K562 (cell line): Measurements from ENCODE around the gene TSPYL4. TPM values are rescaled to one million over a fixed set of nuclear protein-coding genes. Genes with fewer than 3 reads are reported as not detected.

Experiments
- ATAC-seq: fragments of 200-7000 bp; cut with Tn5 transposase; 3 replicates; pipeline ENCODE4 v1.9.1; 2020; ENCODE audit warnings: moderate library complexity
- BruUV-seq: library from RNA; stranded (reverse); fragments of 400-500 nt; replicated peaks from 2 replicates; lab custom pipeline; 2021; lab: Mats Ljungman, UMichigan
- CTCF ChIA-PET: fragments of 300-600 bp; formaldehyde crosslinking; extraction: SDS; loops from one replicate; lab custom pipeline; 2021; ENCODE audit warnings: low intra/inter-chr PET ratio; lab: Yijun Ruan, JAX
- POLR2A ChIA-PET: fragments of 300-600, 350-650 bp; sonication (Branson Sonifier 250); formaldehyde crosslinking; extraction: SDS; loops from one replicate; lab custom pipeline; 2021; ENCODE audit warnings: antibody characterized with exemption, inconsistent platforms; lab: Yijun Ruan, JAX
- DNase-seq, 4 experiments: peaks; one replicate each; pipeline versions ENCODE4 v3.0.0 to v3.0.0-alpha.2; 2011 to 2018; ENCODE audit warnings: low spot score in 3 of 4, mixed read lengths in 3 of 4; ENCODE audit errors: extremely low read depth in 1 of 4
- FAIRE-seq: peaks from 2 replicates; lab custom pipeline; 2011; peaks lifted over from hg19 to GRCh38; lab: Jason Lieb, UNC
- H2AFZ ChIP-seq: 2 replicates; pipeline ENCODE4 v1.6.0; 2011; ENCODE audit warnings: low read depth, low read length, control low read depth, inconsistent platforms
- H3K27ac ChIP-seq: fragments of 200-600 bp; 3 replicates; pipeline ENCODE4 v1.8.0; 2011; ENCODE audit warnings: low read depth, mild to moderate bottlenecking, control low read depth, inconsistent platforms, low read length, moderate library complexity, mixed read lengths; ENCODE audit errors: extremely low read depth
- H3K27me3 ChIP-seq, 2 experiments: fragments of 300-600 bp in 1 of 2; 2 replicates in 1 of 2; 3 replicates in 1 of 2; pipeline versions ENCODE4 v1.6.0 to v1.8.0; 2011; ENCODE audit warnings: inconsistent platforms in 2 of 2, low read length in 2 of 2, mild to moderate bottlenecking in 1 of 2, mixed read lengths in 1 of 2, moderate library complexity in 1 of 2; ENCODE audit not compliant: control insufficient read depth in 2 of 2, insufficient read depth in 2 of 2
- H3K36me3 ChIP-seq: fragments of 300-600 bp; 3 replicates; pipeline ENCODE4 v1.8.0; 2011; ENCODE audit warnings: mild to moderate bottlenecking, low read length, inconsistent platforms; ENCODE audit not compliant: control insufficient read depth, insufficient read depth
- H3K4me1 ChIP-seq, 2 experiments: fragments of 200-600 bp in 1 of 2; replicated peaks in 1 of 2; 2 replicates in 1 of 2; 3 replicates in 1 of 2; pipeline versions ENCODE4 v1.5.1 to v1.8.0; 2011; ENCODE audit warnings: inconsistent platforms in 2 of 2, low read length in 2 of 2, mild to moderate bottlenecking in 1 of 2, mixed read lengths in 1 of 2, moderate library complexity in 1 of 2; ENCODE audit not compliant: control insufficient read depth in 2 of 2, insufficient read depth in 2 of 2
- H3K4me2 ChIP-seq: 2 replicates; pipeline ENCODE4 v1.6.1; 2011; ENCODE audit warnings: low read length, control low read depth, inconsistent platforms, mixed read lengths; ENCODE audit not compliant: insufficient read depth
- H3K4me3 ChIP-seq: fragments of 200-600 bp; sonication (generic), shearing (Covaris generic); 2 replicates; pipeline ENCODE4 v1.5.1; 2016; ENCODE audit warnings: control low read depth, inconsistent platforms
- H3K79me2 ChIP-seq: fragments of 200-600 bp; 3 replicates; pipeline ENCODE4 v1.8.0; 2011; ENCODE audit warnings: low read length, inconsistent platforms; ENCODE audit not compliant: control insufficient read depth, insufficient read depth
- H3K9ac ChIP-seq, 2 experiments: 2 replicates each; pipeline versions ENCODE4 v1.6.0 to v1.6.1; 2011; ENCODE audit warnings: low read depth in 2 of 2, low read length in 2 of 2, control low read depth in 1 of 2, inconsistent platforms in 1 of 2, mild to moderate bottlenecking in 1 of 2, mixed read lengths in 1 of 2; ENCODE audit not compliant: insufficient read depth in 1 of 2
- H3K9me1 ChIP-seq: one replicate; pipeline ENCODE4 v1.6.0; 2011; ENCODE audit warnings: inconsistent platforms, mild to moderate bottlenecking, low read length, moderate library complexity; ENCODE audit not compliant: control insufficient read depth, insufficient read depth
- H3K9me3 ChIP-seq: replicated peaks from 2 replicates; pipeline ENCODE4 v1.5.1; 2011; ENCODE audit warnings: low read depth, low read length, inconsistent platforms; ENCODE audit not compliant: control insufficient read depth, insufficient read depth
- H4K20me1 ChIP-seq: replicated peaks from 2 replicates; pipeline ENCODE4 v1.6.1; 2011; ENCODE audit warnings: low read length, inconsistent platforms, mixed read lengths; ENCODE audit not compliant: control insufficient read depth, insufficient read depth
- CBX5 ChIP-seq: IDR thresholded peaks from 2 replicates; pipeline ENCODE4 v1.6.1; 2014; ENCODE audit warnings: low read depth, borderline replicate concordance
- ERF ChIP-seq: fragments of 450-650 bp; formaldehyde crosslinking; IDR thresholded peaks from 2 replicates; pipeline ENCODE4 v1.4.0; 2020; ENCODE audit warnings: mild to moderate bottlenecking, mixed read lengths
- ESRRA ChIP-seq: fragments of 450-650 bp; IDR thresholded peaks from 2 replicates; pipeline ENCODE4 v1.6.1; 2014; ENCODE audit warnings: low read depth, mild to moderate bottlenecking, moderate library complexity, borderline replicate concordance
- NCOA2 ChIP-seq, 2 experiments: fragments of 450-650 bp; IDR thresholded peaks; 2 replicates each; pipeline ENCODE4 v1.6.1; 2018; ENCODE audit warnings: mild to moderate bottlenecking in 2 of 2, moderate library complexity in 1 of 2; ENCODE audit not compliant: partially characterized antibody in 2 of 2
- NFE2 ChIP-seq: IDR thresholded peaks from 2 replicates; pipeline ENCODE4 v1.6.1; 2014; ENCODE audit warnings: antibody characterized with exemption, low read depth
- RBM15 ChIP-seq: fragments of 200-400 bp; formaldehyde crosslinking; IDR thresholded peaks from 2 replicates; pipeline ENCODE4 v1.6.1; 2018; ENCODE audit warnings: mild to moderate bottlenecking, low read length, moderate library complexity; ENCODE audit not compliant: insufficient read depth
- STAT5B ChIP-seq: fragments of 250-450 bp; sonication (Bioruptor Pico); IDR thresholded peaks from 2 replicates; pipeline ENCODE4 v1.8.0; 2021; ENCODE audit warnings: mild to moderate bottlenecking, inconsistent platforms
- ZC3H11A ChIP-seq: IDR thresholded peaks from 2 replicates; pipeline ENCODE4 v1.6.1; 2012; ENCODE audit warnings: low read depth, low read length, improper control_type of control experiment
- ZFP30 ChIP-seq: fragments of 250-450 bp; sonication (Bioruptor Pico); IDR thresholded peaks from 2 replicates; pipeline ENCODE4 v1.8.0; 2022; ENCODE audit warnings: moderate library complexity, mild to moderate bottlenecking, inconsistent platforms, borderline replicate concordance
- ZNF239 ChIP-seq: fragments of 250-450 bp; sonication (Bioruptor Pico); IDR thresholded peaks from 2 replicates; pipeline ENCODE4 v1.4.0; 2020; ENCODE audit warnings: mild to moderate bottlenecking
- WGBS: fragments of 100-300 bp; shearing (Covaris generic); methylation state at CpG from one replicate; pipeline ENCODE4 v1.1.6; 2016; ENCODE audit warnings: low coverage, mixed read lengths; ENCODE audit not compliant: insufficient coverage; ENCODE audit errors: missing lambda C conversion rate; 5-methylcytosine and 5-hydroxymethylcytosine counted together
- in situ Hi-C: fragments of 300-500 bp; cut with MboI; formaldehyde crosslinking; loops from 4 replicates; pipeline ENCODE4 v1.15.0; 2018; ENCODE audit warnings: inconsistent platforms, mixed read lengths
- intact Hi-C: fragments of 100-400 bp; cut with micrococcal nuclease; formaldehyde crosslinking; loops from 2 replicates; pipeline ENCODE4 v1.14.2; 2022
- polyA plus RNA-seq, 8 experiments: library from polyadenylated mRNA; depleted of rRNA in 4 of 8; stranded (reverse) in 5 of 8; unstranded in 3 of 8; fragments of >200 nt; fragmentation: Nextera tagmentation in 2 of 8; fragmentation: Illumina TruSeq in 1 of 8; extraction: Ambion mirVana in 2 of 8; extraction: Trizol in 1 of 8; gene quantifications; 2 replicates each; pipeline versions ENCODE4 v1.2.1 to v1.2.3, GENCODE V29; 2011 to 2014; ENCODE audit warnings: inconsistent platforms in 1 of 8, missing spikeins in 1 of 8
- total RNA-seq, 7 experiments: library from RNA; depleted of rRNA in 6 of 7; stranded (reverse); fragments of >200 nt in 6 of 7; fragmentation: Illumina TruSeq in 2 of 7; extraction: Trizol in 2 of 7; gene quantifications; 2 replicates each; pipeline versions ENCODE4 v1.2.1 to v1.2.3, GENCODE V29; 2011 to 2021; ENCODE audit warnings: low replicate concordance in 1 of 7
- TF ChIP-seq, protein P1 (sequence below): sonication (generic); IDR thresholded peaks from 2 replicates; pipeline ENCODE4 v1.6.1; 2016

TSPYL4 gene
- total and polyA plus RNA-seq, 9 of the 15 experiments (the other 6 are each of a cell fraction or from before 2014, with no cell fraction given): 0.69 to 18.0 (median 9.1) TPM

DNA sequence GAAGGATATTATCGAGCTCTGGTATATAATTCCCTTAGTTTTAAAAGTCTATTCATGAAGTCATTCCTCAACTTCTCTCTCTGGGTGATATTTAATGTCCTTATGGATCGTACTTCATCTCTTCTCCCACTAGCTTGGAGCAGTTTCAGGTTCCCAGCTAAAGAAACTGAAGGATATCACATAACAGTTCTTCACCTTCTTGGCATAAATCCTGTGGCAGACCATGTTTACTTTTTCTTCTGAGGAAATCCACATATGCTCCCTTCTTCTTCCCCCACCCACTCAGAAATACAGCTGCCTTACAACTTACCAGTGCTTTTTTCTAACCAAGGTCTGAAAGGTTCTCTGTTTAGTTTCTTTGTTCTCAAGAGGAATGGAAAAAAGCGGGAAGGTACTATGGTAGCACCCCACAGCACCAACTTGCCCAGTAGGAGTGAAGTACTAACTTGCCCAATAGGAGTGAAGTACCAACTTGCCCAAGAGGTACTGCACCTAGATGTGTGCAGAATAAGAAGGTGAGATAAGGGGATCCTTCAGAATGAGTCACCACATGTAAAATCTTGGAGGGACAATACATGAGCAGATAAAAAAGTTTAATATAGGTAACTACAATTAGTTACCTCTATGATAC, 53.1 kb downstream of the TSPYL4 start:
- DNase-seq (no peak), ATAC-seq (no peak), FAIRE-seq (no peak)
- Histone ChIP-seq H3K27me3 (no peaks in the 10 kb centered on the region), H3K9me1 (no peaks in the 10 kb centered on the region), H3K79me2 (no peaks in the 10 kb centered on the region), H3K27ac (no peak overlapping the region), H2AFZ (no peak overlapping the region), H3K4me3 (no peak overlapping the region), H3K9ac (no peak overlapping the region), H3K4me2 (no peak overlapping the region), H3K4me1 (no peaks in the 10 kb centered on the region), H4K20me1 (no peaks in the 10 kb centered on the region), H3K9me3 (no peaks in the 10 kb centered on the region), H3K36me3 (no peaks in the 10 kb centered on the region)
- CTCF ChIA-PET: no interaction called here
- BruUV-seq: no TSS peak
- in situ Hi-C loops: no loop called here
- TF ChIP-seq NCOA2 (IDR thresholded peaks at IDR 0.05; ENCODE audit: partially characterized antibody in 2 of 2) (no peak), ZNF239 (no peak), ZFP30 (CRISPR knock-in tag) (no peak), ZC3H11A (no peak), CBX5 (no peak), STAT5B (CRISPR knock-in tag) (no peak), ESRRA (no peak), NFE2 (no peak), ERF (no peak), RBM15 (no peak)
- TF ChIP-seq, protein P1, sequence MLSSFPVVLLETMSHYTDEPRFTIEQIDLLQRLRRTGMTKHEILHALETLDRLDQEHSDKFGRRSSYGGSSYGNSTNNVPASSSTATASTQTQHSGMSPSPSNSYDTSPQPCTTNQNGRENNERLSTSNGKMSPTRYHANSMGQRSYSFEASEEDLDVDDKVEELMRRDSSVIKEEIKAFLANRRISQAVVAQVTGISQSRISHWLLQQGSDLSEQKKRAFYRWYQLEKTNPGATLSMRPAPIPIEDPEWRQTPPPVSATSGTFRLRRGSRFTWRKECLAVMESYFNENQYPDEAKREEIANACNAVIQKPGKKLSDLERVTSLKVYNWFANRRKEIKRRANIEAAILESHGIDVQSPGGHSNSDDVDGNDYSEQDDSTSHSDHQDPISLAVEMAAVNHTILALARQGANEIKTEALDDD: no peak
- POLR2A ChIA-PET: no interaction called here
- WGBS: 47% methylated on average over 3 of the region's 3 CpGs
- intact Hi-C loops: no loop called here

Other genes starting within 250 kb of the TSPYL4 start
- gene FRK, start 193.2 kb downstream of the TSPYL4 start, total RNA-seq (2014; rRNA removed): 0.09 and 0.16 TPM in 2 replicates
- 0.15 and 0.22 TPM in 2 replicates for gene FRK, start 193.2 kb downstream of the TSPYL4 start, total RNA-seq (2014; rRNA removed; fragmentation: Illumina TruSeq; extraction: Trizol)
- gene FRK, start 193.2 kb downstream of the TSPYL4 start, total RNA-seq (2015; rRNA removed; fragmentation: Illumina TruSeq; extraction: Trizol): 0.29 and 0.34 TPM in 2 replicates
- 0.13 and 0.22 TPM in 2 replicates for gene FRK, start 193.2 kb downstream of the TSPYL4 start, total RNA-seq (2021)
- gene FRK, start 193.2 kb downstream of the TSPYL4 start, polyA plus RNA-seq (2011; rRNA removed): 0.01 and 0.03 TPM in 2 replicates
- gene FRK, start 193.2 kb downstream of the TSPYL4 start, polyA plus RNA-seq (2014; fragmentation: Illumina TruSeq; extraction: Trizol): 0.09 and 0.10 TPM in 2 replicates
- gene FRK, start 193.2 kb downstream of the TSPYL4 start, polyA plus RNA-seq (2014; fragmentation: Nextera tagmentation; extraction: Ambion mirVana): under 1 TPM; 0.03 to 0.07 TPM
- gene FRK, start 193.2 kb downstream of the TSPYL4 start, polyA plus RNA-seq (2014; rRNA removed): 0.05 and 0.11 TPM in 2 replicates
- gene NT5DC1, start 153.2 kb downstream of the TSPYL4 start, total RNA-seq (2014; rRNA removed): 4.9 and 12.0 TPM in 2 replicates
- 16.3 and 22.2 TPM in 2 replicates for gene NT5DC1, start 153.2 kb downstream of the TSPYL4 start, total RNA-seq (2014; rRNA removed; fragmentation: Illumina TruSeq; extraction: Trizol)
- 16.1 and 18.7 TPM in 2 replicates for gene NT5DC1, start 153.2 kb downstream of the TSPYL4 start, total RNA-seq (2015; rRNA removed; fragmentation: Illumina TruSeq; extraction: Trizol)
- 28.5 and 31.8 TPM in 2 replicates for gene NT5DC1, start 153.2 kb downstream of the TSPYL4 start, total RNA-seq (2021)
- 18.3 and 19.6 TPM in 2 replicates for gene NT5DC1, start 153.2 kb downstream of the TSPYL4 start, polyA plus RNA-seq (2011; rRNA removed)
- 14.5 and 22.2 TPM in 2 replicates for gene NT5DC1, start 153.2 kb downstream of the TSPYL4 start, polyA plus RNA-seq (2014; fragmentation: Illumina TruSeq; extraction: Trizol)
- 10 to 100 TPM; 15.7 to 20.5 TPM for gene NT5DC1, start 153.2 kb downstream of the TSPYL4 start, polyA plus RNA-seq (2014; fragmentation: Nextera tagmentation; extraction: Ambion mirVana)
- gene NT5DC1, start 153.2 kb downstream of the TSPYL4 start, polyA plus RNA-seq (2014; rRNA removed): 15.9 and 20.7 TPM in 2 replicates
- not detected in 2 replicates for gene COL10A1, start 127.9 kb downstream of the TSPYL4 start, total RNA-seq (2014; rRNA removed)
- gene COL10A1, start 127.9 kb downstream of the TSPYL4 start, total RNA-seq (2014; rRNA removed; fragmentation: Illumina TruSeq; extraction: Trizol): not detected in 2 replicates
- not detected in 2 replicates for gene COL10A1, start 127.9 kb downstream of the TSPYL4 start, total RNA-seq (2015; rRNA removed; fragmentation: Illumina TruSeq; extraction: Trizol)
- not detected in 2 replicates for gene COL10A1, start 127.9 kb downstream of the TSPYL4 start, total RNA-seq (2021)
- gene COL10A1, start 127.9 kb downstream of the TSPYL4 start, polyA plus RNA-seq (2011; rRNA removed): not detected in 2 replicates
- 0.06 TPM in 1 of 2 replicates, not detected in the other for gene COL10A1, start 127.9 kb downstream of the TSPYL4 start, polyA plus RNA-seq (2014; fragmentation: Illumina TruSeq; extraction: Trizol)
- under 1 TPM in 1 of 2 experiments, not detected in 1; 0.08 TPM for gene COL10A1, start 127.9 kb downstream of the TSPYL4 start, polyA plus RNA-seq (2014; fragmentation: Nextera tagmentation; extraction: Ambion mirVana)
- not detected in 2 replicates for gene COL10A1, start 127.9 kb downstream of the TSPYL4 start, polyA plus RNA-seq (2014; rRNA removed)
- 42.7 and 47.8 TPM in 2 replicates for gene TSPYL1, start 25.9 kb upstream of the TSPYL4 start, total RNA-seq (2014; rRNA removed)
- gene TSPYL1, start 25.9 kb upstream of the TSPYL4 start, total RNA-seq (2014; rRNA removed; fragmentation: Illumina TruSeq; extraction: Trizol): 44.8 and 47.9 TPM in 2 replicates
- 47.8 and 49.3 TPM in 2 replicates for gene TSPYL1, start 25.9 kb upstream of the TSPYL4 start, total RNA-seq (2015; rRNA removed; fragmentation: Illumina TruSeq; extraction: Trizol)
- 52.9 and 56.8 TPM in 2 replicates for gene TSPYL1, start 25.9 kb upstream of the TSPYL4 start, total RNA-seq (2021)
- 28.2 and 28.5 TPM in 2 replicates for gene TSPYL1, start 25.9 kb upstream of the TSPYL4 start, polyA plus RNA-seq (2011; rRNA removed)
- gene TSPYL1, start 25.9 kb upstream of the TSPYL4 start, polyA plus RNA-seq (2014; fragmentation: Illumina TruSeq; extraction: Trizol): 33.9 and 36.6 TPM in 2 replicates
- gene TSPYL1, start 25.9 kb upstream of the TSPYL4 start, polyA plus RNA-seq (2014; fragmentation: Nextera tagmentation; extraction: Ambion mirVana): 10 to 100 TPM; 26.1 to 37.9 TPM
- gene TSPYL1, start 25.9 kb upstream of the TSPYL4 start, polyA plus RNA-seq (2014; rRNA removed): 23.1 and 26.6 TPM in 2 replicates
- 0.73 and 1.2 TPM in 2 replicates for gene DSE, start 116.9 kb upstream of the TSPYL4 start, total RNA-seq (2014; rRNA removed)
- 1.6 and 1.7 TPM in 2 replicates for gene DSE, start 116.9 kb upstream of the TSPYL4 start, total RNA-seq (2014; rRNA removed; fragmentation: Illumina TruSeq; extraction: Trizol)
- gene DSE, start 116.9 kb upstream of the TSPYL4 start, total RNA-seq (2015; rRNA removed; fragmentation: Illumina TruSeq; extraction: Trizol): 1.2 and 1.8 TPM in 2 replicates
- 1.2 and 1.4 TPM in 2 replicates for gene DSE, start 116.9 kb upstream of the TSPYL4 start, total RNA-seq (2021)
- 0.79 and 1.2 TPM in 2 replicates for gene DSE, start 116.9 kb upstream of the TSPYL4 start, polyA plus RNA-seq (2011; rRNA removed)
- gene DSE, start 116.9 kb upstream of the TSPYL4 start, polyA plus RNA-seq (2014; fragmentation: Illumina TruSeq; extraction: Trizol): 0.65 and 0.98 TPM in 2 replicates
- gene DSE, start 116.9 kb upstream of the TSPYL4 start, polyA plus RNA-seq (2014; fragmentation: Nextera tagmentation; extraction: Ambion mirVana): under 1 TPM; 0.49 to 0.78 TPM
- 0.80 and 0.95 TPM in 2 replicates for gene DSE, start 116.9 kb upstream of the TSPYL4 start, polyA plus RNA-seq (2014; rRNA removed)
- not detected in 2 replicates for gene CALHM6, start 207.3 kb upstream of the TSPYL4 start, total RNA-seq (2014; rRNA removed)
- not detected in 2 replicates for gene CALHM6, start 207.3 kb upstream of the TSPYL4 start, total RNA-seq (2014; rRNA removed; fragmentation: Illumina TruSeq; extraction: Trizol)
- gene CALHM6, start 207.3 kb upstream of the TSPYL4 start, total RNA-seq (2015; rRNA removed; fragmentation: Illumina TruSeq; extraction: Trizol): not detected in 2 replicates
- gene CALHM6, start 207.3 kb upstream of the TSPYL4 start, total RNA-seq (2021): not detected in 2 replicates
- gene CALHM6, start 207.3 kb upstream of the TSPYL4 start, polyA plus RNA-seq (2011; rRNA removed): 0.24 TPM in 1 of 2 replicates, not detected in the other
- gene CALHM6, start 207.3 kb upstream of the TSPYL4 start, polyA plus RNA-seq (2014; fragmentation: Illumina TruSeq; extraction: Trizol): not detected in 2 replicates
- not detected for gene CALHM6, start 207.3 kb upstream of the TSPYL4 start, polyA plus RNA-seq (2014; fragmentation: Nextera tagmentation; extraction: Ambion mirVana)
- gene CALHM6, start 207.3 kb upstream of the TSPYL4 start, polyA plus RNA-seq (2014; rRNA removed): not detected in 2 replicates